GM23338 (cell line): ENCODE data around the gene SYT2. TPM values are rescaled to one million over a fixed set of nuclear protein-coding genes. Genes with fewer than 3 reads are reported as not detected.

Source experiments
- ATAC-seq: fragments of 200-7000 bp; cut with Tn5 transposase; 3 replicates; pipeline ENCODE4 v1.9.1; 2020
- DNase-seq: peaks from one replicate; pipeline ENCODE4 v3.0.0-alpha.2; 2015; ENCODE audit warnings: low spot score
- H2AFZ ChIP-seq: fragments of 200-600 bp; sonication (generic); 2 replicates; pipeline ENCODE4 v1.8.0; 2016; ENCODE audit warnings: antibody characterized with exemption, mild to moderate bottlenecking, moderate library complexity
- H3F3A ChIP-seq: fragments of 200-600 bp; sonication (generic); replicated peaks from 2 replicates; pipeline ENCODE4 v1.8.0; 2017; ENCODE audit warnings: antibody characterized with exemption, mixed run types, low read depth
- H3K27ac ChIP-seq: fragments of 200-600 bp; sonication (generic); 2 replicates; pipeline ENCODE4 v1.6.1; 2016; ENCODE audit warnings: low read depth
- H3K27me3 ChIP-seq: fragments of 200-600 bp; sonication (generic); 2 replicates; pipeline ENCODE4 v1.8.0; 2016; ENCODE audit warnings: mild to moderate bottlenecking, mixed run types, moderate library complexity; ENCODE audit not compliant: insufficient read depth
- H3K36me3 ChIP-seq: fragments of 200-600 bp; sonication (generic); 2 replicates; pipeline ENCODE4 v1.8.0; 2016; ENCODE audit warnings: mild to moderate bottlenecking; ENCODE audit not compliant: insufficient read depth
- H3K4me1 ChIP-seq: fragments of 200-600 bp; sonication (generic); 2 replicates; pipeline ENCODE4 v1.8.0; 2016; ENCODE audit warnings: mild to moderate bottlenecking, moderate library complexity; ENCODE audit not compliant: insufficient read depth
- H3K4me2 ChIP-seq: fragments of 200-600 bp; sonication (generic); 2 replicates; pipeline ENCODE4 v1.7.1; 2017; ENCODE audit warnings: mixed run types
- H3K4me3 ChIP-seq: fragments of 200-600 bp; sonication (generic); 2 replicates; pipeline ENCODE4 v1.6.1; 2016; ENCODE audit warnings: mixed run types
- H3K79me2 ChIP-seq: fragments of 200-600 bp; sonication (generic); replicated peaks from 2 replicates; pipeline ENCODE4 v1.8.0; 2017; ENCODE audit warnings: mild to moderate bottlenecking; ENCODE audit not compliant: insufficient read depth
- H3K9me2 ChIP-seq: fragments of 200-600 bp; sonication (generic); 2 replicates; pipeline ENCODE4 v1.8.0; 2017; ENCODE audit not compliant: insufficient read depth
- H4K20me1 ChIP-seq: fragments of 200-600 bp; sonication (generic); replicated peaks from 2 replicates; pipeline ENCODE4 v1.8.0; 2017; ENCODE audit warnings: mild to moderate bottlenecking; ENCODE audit not compliant: insufficient read depth
- H3K27ac Mint-ChIP-seq: 2 replicates; pipeline ENCODE4 v1.8.0; 2020; ENCODE audit warnings: inconsistent platforms, mild to moderate bottlenecking, moderate library complexity, mixed read lengths
- H3K27me3 Mint-ChIP-seq: 3 replicates; pipeline ENCODE4 v1.8.0; 2022; ENCODE audit warnings: low read depth, mild to moderate bottlenecking, moderate library complexity, mixed read lengths, inconsistent platforms; ENCODE audit not compliant: insufficient read depth, poor library complexity
- H3K36me3 Mint-ChIP-seq: 3 replicates; pipeline ENCODE4 v1.8.0; 2021; ENCODE audit warnings: low read depth, mild to moderate bottlenecking, inconsistent platforms, moderate library complexity, mixed read lengths
- H3K4me1 Mint-ChIP-seq: 3 replicates; pipeline ENCODE4 v1.8.0; 2020; ENCODE audit warnings: mild to moderate bottlenecking, inconsistent platforms, mixed read lengths
- H3K4me3 Mint-ChIP-seq: 3 replicates; pipeline ENCODE4 v1.8.0; 2021; ENCODE audit warnings: moderate library complexity, mild to moderate bottlenecking, inconsistent platforms, mixed read lengths
- H3K9me3 Mint-ChIP-seq: 3 replicates; pipeline ENCODE4 v1.8.0; 2020; ENCODE audit warnings: moderate library complexity, mild to moderate bottlenecking, inconsistent platforms, mixed read lengths
- EZH2 ChIP-seq: fragments of 200-600 bp; sonication (generic); IDR thresholded peaks from one replicate; pipeline ENCODE4 v1.8.0; 2017; ENCODE audit warnings: antibody characterized with exemption, mild to moderate bottlenecking, low read depth; ENCODE audit not compliant: unreplicated experiment
- EZH2phosphoT487 ChIP-seq: fragments of 200-600 bp; sonication (generic); IDR thresholded peaks from one replicate; pipeline ENCODE4 v1.8.1; 2018; ENCODE audit warnings: antibody characterized with exemption; ENCODE audit not compliant: unreplicated experiment
- NANOG ChIP-seq: IDR thresholded peaks from 2 replicates; pipeline ENCODE4 v1.6.1; 2016; ENCODE audit warnings: antibody characterized with exemption, borderline replicate concordance
- POLR2AphosphoS5 ChIP-seq: IDR thresholded peaks from 2 replicates; pipeline ENCODE4 v1.6.1; 2016; ENCODE audit warnings: antibody characterized with exemption, low read depth
- STAT1 ChIP-seq: IDR thresholded peaks from one replicate; pipeline ENCODE4 v1.6.1; 2016; ENCODE audit warnings: antibody characterized with exemption; ENCODE audit not compliant: unreplicated experiment
- ZNF114 ChIP-seq: fragments of 250-450 bp; sonication (Bioruptor Pico); IDR thresholded peaks from 2 replicates; pipeline ENCODE4 v1.5.0; 2020; ENCODE audit warnings: mild to moderate bottlenecking, moderate library complexity
- ZNF331 ChIP-seq: fragments of 250-450 bp; sonication (Bioruptor Pico); IDR thresholded peaks from 2 replicates; pipeline ENCODE4 v1.5.0; 2020; ENCODE audit warnings: low read depth, mild to moderate bottlenecking, moderate library complexity
- polyA plus RNA-seq: library from polyadenylated mRNA; unstranded; fragments of >200 nt; fragmentation: Nextera tagmentation; extraction: Ambion mirVana; gene quantifications from 2 replicates; pipeline ENCODE4 v1.2.1, GENCODE V29; 2016
- total RNA-seq: library from RNA; depleted of rRNA; stranded (reverse); fragments of >200 nt; shearing (Covaris generic); gene quantifications from 2 replicates; pipeline ENCODE4 v1.2.3, GENCODE V29; 2014
- TF ChIP-seq, protein P1 (sequence below), 2 experiments: fragments of 200-600 bp in 1 of 2; sonication (generic) in 1 of 2; conservative IDR thresholded peaks; 2 replicates each; pipeline versions ENCODE4 v1.5.1 to v1.6.1; 2016 to 2017; ENCODE audit warnings: antibody characterized with exemption in 2 of 2, low read depth in 2 of 2, mild to moderate bottlenecking in 2 of 2, moderate library complexity in 1 of 2
- TF ChIP-seq, protein P2 (sequence below): IDR thresholded peaks from one replicate; pipeline ENCODE4 v1.6.1; 2018; ENCODE audit warnings: antibody characterized with exemption; ENCODE audit not compliant: unreplicated experiment

The SYT2 gene
- total and polyA plus RNA-seq, 2 experiments from 2014 or later: 2.4 to 12.5 TPM

DNA sequence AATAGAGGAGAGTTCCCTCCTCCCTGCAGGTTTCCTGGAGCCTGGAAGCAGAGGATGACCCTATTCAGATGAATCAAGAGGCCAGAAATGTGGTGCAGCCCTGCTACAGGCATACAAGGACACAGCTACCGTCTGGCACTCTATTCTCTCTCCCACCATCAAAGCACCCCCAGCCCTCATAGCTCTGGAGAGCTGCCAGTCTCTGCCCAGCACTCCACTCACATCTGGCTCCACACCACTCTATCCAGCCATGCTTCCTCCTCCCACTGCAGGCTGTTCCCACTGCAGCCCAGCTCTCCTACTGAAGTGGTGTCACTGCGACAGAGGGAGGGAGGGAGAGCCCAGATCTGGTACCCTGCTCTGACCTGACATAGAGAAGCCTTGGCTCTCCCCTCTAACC is 18.4 kb downstream of the SYT2 start:
- TF ChIP-seq POLR2AphosphoS5 (no peak), ZNF331 (CRISPR knock-in tag) (no peak)
- TF ChIP-seq, protein P1, sequence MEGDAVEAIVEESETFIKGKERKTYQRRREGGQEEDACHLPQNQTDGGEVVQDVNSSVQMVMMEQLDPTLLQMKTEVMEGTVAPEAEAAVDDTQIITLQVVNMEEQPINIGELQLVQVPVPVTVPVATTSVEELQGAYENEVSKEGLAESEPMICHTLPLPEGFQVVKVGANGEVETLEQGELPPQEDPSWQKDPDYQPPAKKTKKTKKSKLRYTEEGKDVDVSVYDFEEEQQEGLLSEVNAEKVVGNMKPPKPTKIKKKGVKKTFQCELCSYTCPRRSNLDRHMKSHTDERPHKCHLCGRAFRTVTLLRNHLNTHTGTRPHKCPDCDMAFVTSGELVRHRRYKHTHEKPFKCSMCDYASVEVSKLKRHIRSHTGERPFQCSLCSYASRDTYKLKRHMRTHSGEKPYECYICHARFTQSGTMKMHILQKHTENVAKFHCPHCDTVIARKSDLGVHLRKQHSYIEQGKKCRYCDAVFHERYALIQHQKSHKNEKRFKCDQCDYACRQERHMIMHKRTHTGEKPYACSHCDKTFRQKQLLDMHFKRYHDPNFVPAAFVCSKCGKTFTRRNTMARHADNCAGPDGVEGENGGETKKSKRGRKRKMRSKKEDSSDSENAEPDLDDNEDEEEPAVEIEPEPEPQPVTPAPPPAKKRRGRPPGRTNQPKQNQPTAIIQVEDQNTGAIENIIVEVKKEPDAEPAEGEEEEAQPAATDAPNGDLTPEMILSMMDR (conservative IDR thresholded peaks at IDR 0.05; ENCODE audit: low read depth in 2 of 2): no peak
- no peak overlapping the region for H3K4me2 ChIP-seq
- Mint-ChIP-seq H3K9me3 (no peaks in the 10 kb centered on the region), H3K27me3 (peaks cover 6% of the 10 kb centered on the region), H3K36me3 (no peaks in the 10 kb centered on the region; the same call in 2 of the 3 replicates), H3K27ac (no peak overlapping the region), H3K4me1 (peaks cover 2% of the 10 kb centered on the region; the same call in 2 of the 3 replicates), H3K4me3 (no peak overlapping the region)
- DNase-seq (no peak), ATAC-seq (no peak)
- no peaks in the 10 kb centered on the region for H3K27me3 ChIP-seq
- H3K79me2 ChIP-seq: no peaks in the 10 kb centered on the region
- H4K20me1 ChIP-seq: peaks cover 23% of the 10 kb centered on the region; the same call in 1 of the 2 replicates
- no peaks in the 10 kb centered on the region for H3K9me2 ChIP-seq
- no peak overlapping the region for H2AFZ ChIP-seq
- no peaks in the 10 kb centered on the region for H3K36me3 ChIP-seq
- peaks cover 3% of the 10 kb centered on the region; the same call in 1 of the 2 replicates for H3K4me1 ChIP-seq
- H3F3A ChIP-seq: no peaks in the 10 kb centered on the region
- no peak overlapping the region for H3K27ac ChIP-seq
- no peak overlapping the region for H3K4me3 ChIP-seq

DNA sequence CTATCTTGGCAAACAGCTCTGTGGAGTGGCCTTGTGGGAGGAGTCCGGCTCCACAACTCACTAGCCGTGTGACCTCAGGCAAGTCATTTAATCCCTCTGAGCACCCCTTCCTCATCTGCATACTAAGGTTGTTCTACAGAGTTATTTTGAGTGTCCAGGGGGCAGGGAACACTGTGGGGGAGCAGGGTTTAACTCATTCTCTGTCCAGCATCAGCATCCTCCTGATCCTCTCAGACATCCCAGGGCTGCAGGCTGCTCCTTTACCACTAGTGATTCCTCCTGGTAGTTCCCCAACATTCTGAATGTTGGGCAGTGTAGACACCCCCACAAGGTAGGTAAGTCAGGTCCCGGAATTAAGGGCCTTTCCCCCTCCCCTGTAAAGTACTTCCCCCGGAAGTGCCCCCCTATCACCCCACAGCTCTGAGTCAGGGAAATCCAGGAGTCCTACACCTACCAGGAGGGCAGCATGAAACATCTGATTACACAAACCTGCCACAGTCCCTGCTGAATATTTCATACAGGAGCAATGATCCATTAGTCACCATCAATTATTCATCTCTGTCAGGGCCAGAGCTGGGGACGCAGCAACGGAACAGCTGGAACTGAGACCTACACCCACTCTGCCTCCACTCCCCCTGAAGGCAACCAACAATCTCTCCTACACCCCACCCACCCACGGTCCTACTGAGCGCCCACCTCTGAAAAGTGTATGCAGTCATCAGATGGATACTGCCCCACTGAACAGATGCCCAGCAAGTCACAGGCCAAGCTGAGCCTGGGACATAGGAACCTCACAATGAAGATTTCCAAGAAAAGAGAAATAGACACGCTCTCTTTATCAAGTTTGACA is 20.5 kb downstream of the SYT2 start:
- TF ChIP-seq, protein P2, sequence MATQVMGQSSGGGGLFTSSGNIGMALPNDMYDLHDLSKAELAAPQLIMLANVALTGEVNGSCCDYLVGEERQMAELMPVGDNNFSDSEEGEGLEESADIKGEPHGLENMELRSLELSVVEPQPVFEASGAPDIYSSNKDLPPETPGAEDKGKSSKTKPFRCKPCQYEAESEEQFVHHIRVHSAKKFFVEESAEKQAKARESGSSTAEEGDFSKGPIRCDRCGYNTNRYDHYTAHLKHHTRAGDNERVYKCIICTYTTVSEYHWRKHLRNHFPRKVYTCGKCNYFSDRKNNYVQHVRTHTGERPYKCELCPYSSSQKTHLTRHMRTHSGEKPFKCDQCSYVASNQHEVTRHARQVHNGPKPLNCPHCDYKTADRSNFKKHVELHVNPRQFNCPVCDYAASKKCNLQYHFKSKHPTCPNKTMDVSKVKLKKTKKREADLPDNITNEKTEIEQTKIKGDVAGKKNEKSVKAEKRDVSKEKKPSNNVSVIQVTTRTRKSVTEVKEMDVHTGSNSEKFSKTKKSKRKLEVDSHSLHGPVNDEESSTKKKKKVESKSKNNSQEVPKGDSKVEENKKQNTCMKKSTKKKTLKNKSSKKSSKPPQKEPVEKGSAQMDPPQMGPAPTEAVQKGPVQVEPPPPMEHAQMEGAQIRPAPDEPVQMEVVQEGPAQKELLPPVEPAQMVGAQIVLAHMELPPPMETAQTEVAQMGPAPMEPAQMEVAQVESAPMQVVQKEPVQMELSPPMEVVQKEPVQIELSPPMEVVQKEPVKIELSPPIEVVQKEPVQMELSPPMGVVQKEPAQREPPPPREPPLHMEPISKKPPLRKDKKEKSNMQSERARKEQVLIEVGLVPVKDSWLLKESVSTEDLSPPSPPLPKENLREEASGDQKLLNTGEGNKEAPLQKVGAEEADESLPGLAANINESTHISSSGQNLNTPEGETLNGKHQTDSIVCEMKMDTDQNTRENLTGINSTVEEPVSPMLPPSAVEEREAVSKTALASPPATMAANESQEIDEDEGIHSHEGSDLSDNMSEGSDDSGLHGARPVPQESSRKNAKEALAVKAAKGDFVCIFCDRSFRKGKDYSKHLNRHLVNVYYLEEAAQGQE: peak; percentile 41
- TF ChIP-seq ZNF331 (CRISPR knock-in tag) (no peak), STAT1 (no peak), ZNF114 (CRISPR knock-in tag) (no peak), NANOG (no peak), EZH2phosphoT487 (no peak), EZH2 (no peak)
- TF ChIP-seq, protein P1 (conservative IDR thresholded peaks at IDR 0.05; ENCODE audit: low read depth in 2 of 2): no peak
- Histone ChIP-seq H3K4me2 (no peak overlapping the region), H3K36me3 (no peaks in the 10 kb centered on the region), H3F3A (no peaks in the 10 kb centered on the region), H4K20me1 (peaks cover 16% of the 10 kb centered on the region; the same call in 1 of the 2 replicates), H3K4me1 (peaks cover 3% of the 10 kb centered on the region; the same call in 1 of the 2 replicates), H3K9me2 (no peaks in the 10 kb centered on the region), H3K4me3 (no peak overlapping the region), H3K79me2 (no peaks in the 10 kb centered on the region), H2AFZ (no peak overlapping the region), H3K27me3 (no peaks in the 10 kb centered on the region), H3K27ac (no peak overlapping the region)
- Mint-ChIP-seq H3K27me3 (peaks cover 13% of the 10 kb centered on the region), H3K27ac (peak overlapping the region; percentile 43; the same call in 1 of the 2 replicates), H3K36me3 (no peaks in the 10 kb centered on the region; the same call in 2 of the 3 replicates), H3K9me3 (no peaks in the 10 kb centered on the region), H3K4me1 (peaks cover 13% of the 10 kb centered on the region), H3K4me3 (no peak overlapping the region)
- DNase-seq (no peak), ATAC-seq (peak; percentile 15; the same call in 2 of the 3 replicates)
